Endothelial cell (in vitro differentiated cells): Measurements from ENCODE around the gene PER2. TPM values are rescaled to one million over a fixed set of nuclear protein-coding genes. Genes with fewer than 3 reads are reported as not detected.
"Not testable (repeated sequence)": the region's sequence is repeated elsewhere in the genome, so short reads cannot be mapped to it uniquely, and the experiment has no call there.

Source experiments
- DNase-seq: peaks from one replicate; pipeline ENCODE4 v3.0.0; 2021; ENCODE audit warnings: low spot score
- H3K27ac Mint-ChIP-seq: one replicate; pipeline ENCODE4 v1.8.0; 2021; ENCODE audit warnings: mixed read lengths, inconsistent platforms; ENCODE audit not compliant: unreplicated experiment
- H3K27me3 Mint-ChIP-seq: one replicate; pipeline ENCODE4 v1.8.0; 2021; ENCODE audit warnings: mild to moderate bottlenecking, moderate library complexity, mixed read lengths, inconsistent platforms; ENCODE audit not compliant: unreplicated experiment
- H3K36me3 Mint-ChIP-seq: one replicate; pipeline ENCODE4 v1.8.0; 2021; ENCODE audit warnings: mild to moderate bottlenecking, low read depth, mixed read lengths, inconsistent platforms; ENCODE audit not compliant: unreplicated experiment
- H3K4me1 Mint-ChIP-seq: one replicate; pipeline ENCODE4 v1.8.0; 2021; ENCODE audit warnings: mild to moderate bottlenecking, mixed read lengths, inconsistent platforms; ENCODE audit not compliant: unreplicated experiment
- H3K4me3 Mint-ChIP-seq: one replicate; pipeline ENCODE4 v1.8.0; 2021; ENCODE audit warnings: mild to moderate bottlenecking, mixed read lengths, inconsistent platforms; ENCODE audit not compliant: unreplicated experiment
- H3K9me3 Mint-ChIP-seq: one replicate; pipeline ENCODE4 v1.8.0; 2021; ENCODE audit warnings: mixed read lengths, inconsistent platforms; ENCODE audit not compliant: unreplicated experiment
- total RNA-seq: library from RNA; stranded (reverse); fragmentation: NEBNext Ultra II Directional; extraction: Animal tissue kit (Norgen Biotek cat#: 25700); gene quantifications from one replicate; pipeline ENCODE4 v1.2.1, GENCODE V29; 2021; ENCODE audit not compliant: unreplicated experiment
- TF ChIP-seq, protein P1 (sequence below): fragments of 200-600 bp; sonication (generic); IDR thresholded peaks from one replicate; pipeline ENCODE4 v1.5.0; 2021; ENCODE audit warnings: antibody characterized with exemption; ENCODE audit not compliant: unreplicated experiment

PER2 gene
- total RNA-seq, 1 donor from 2014 or later, result 5.5 TPM

DNA sequence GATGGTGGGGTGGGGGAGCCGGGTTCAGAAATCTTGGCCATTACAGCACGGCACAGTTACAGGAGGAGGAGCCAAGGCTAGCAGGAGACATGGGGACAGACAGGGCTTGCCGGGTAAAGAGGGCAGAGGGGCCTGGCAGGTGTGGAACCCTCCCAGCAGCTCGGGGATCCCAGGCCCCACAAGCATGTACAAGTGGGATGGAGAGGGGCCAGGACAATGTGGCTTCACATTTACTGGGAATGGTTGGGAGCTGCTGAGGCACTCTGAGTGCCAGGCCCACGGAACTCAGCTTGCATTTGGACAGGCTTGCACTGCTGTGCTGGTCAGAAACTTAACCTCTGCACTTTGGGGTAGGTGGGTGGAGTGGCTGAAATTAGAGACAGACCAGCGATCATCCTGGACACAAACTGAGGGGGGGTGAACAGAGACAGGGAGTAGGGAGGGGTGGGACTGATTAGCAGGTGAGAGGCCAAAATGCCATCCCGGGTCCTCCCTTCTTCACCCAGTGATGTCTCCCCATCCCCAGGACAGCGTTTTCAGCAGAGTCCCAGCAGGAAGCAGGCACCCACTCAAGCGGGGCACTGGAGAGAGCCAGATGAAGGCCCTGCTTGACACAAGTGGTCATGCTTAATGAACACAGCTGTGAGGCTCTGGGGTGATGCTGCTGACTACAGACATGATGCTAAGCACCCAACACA, 9.6 kb downstream of the PER2 start:
- TF ChIP-seq, protein P1, sequence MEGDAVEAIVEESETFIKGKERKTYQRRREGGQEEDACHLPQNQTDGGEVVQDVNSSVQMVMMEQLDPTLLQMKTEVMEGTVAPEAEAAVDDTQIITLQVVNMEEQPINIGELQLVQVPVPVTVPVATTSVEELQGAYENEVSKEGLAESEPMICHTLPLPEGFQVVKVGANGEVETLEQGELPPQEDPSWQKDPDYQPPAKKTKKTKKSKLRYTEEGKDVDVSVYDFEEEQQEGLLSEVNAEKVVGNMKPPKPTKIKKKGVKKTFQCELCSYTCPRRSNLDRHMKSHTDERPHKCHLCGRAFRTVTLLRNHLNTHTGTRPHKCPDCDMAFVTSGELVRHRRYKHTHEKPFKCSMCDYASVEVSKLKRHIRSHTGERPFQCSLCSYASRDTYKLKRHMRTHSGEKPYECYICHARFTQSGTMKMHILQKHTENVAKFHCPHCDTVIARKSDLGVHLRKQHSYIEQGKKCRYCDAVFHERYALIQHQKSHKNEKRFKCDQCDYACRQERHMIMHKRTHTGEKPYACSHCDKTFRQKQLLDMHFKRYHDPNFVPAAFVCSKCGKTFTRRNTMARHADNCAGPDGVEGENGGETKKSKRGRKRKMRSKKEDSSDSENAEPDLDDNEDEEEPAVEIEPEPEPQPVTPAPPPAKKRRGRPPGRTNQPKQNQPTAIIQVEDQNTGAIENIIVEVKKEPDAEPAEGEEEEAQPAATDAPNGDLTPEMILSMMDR, result no peak
- Mint-ChIP-seq H3K9me3 (no peaks in the 10 kb centered on the region), H3K4me1 (peaks cover 8% of the 10 kb centered on the region), H3K27ac (no peak overlapping the region), H3K27me3 (no peaks in the 10 kb centered on the region), H3K36me3 (no peaks in the 10 kb centered on the region), H3K4me3 (no peak overlapping the region)
- no peak for DNase-seq

DNA sequence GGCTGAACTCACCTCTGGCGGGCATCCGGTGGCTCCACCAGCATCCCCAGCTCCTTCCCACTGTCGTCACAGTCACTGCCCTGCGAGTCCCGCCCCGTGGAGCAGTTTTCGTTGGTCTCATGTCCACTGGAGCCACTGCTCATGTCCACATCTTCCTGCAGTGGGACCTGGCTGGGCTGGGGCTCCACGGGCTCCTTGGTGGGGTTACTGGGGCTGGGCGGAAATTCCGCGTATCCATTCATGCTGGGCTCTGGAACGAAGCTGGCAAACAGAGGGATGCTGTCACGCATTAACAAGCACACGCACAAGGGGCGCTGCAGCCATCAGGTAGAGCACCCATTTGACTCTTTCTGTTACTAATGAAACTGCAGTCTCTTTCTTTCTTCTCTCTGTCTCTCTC, 10.7 kb downstream of the PER2 start:
- H3K9me3 Mint-ChIP-seq, result no peaks in the 10 kb centered on the region
- DNase-seq, result no peak
- H3K4me1 Mint-ChIP-seq, result peaks cover 5% of the 10 kb centered on the region
- no peaks in the 10 kb centered on the region for H3K27me3 Mint-ChIP-seq
- H3K36me3 Mint-ChIP-seq, result peaks cover 4% of the 10 kb centered on the region
- TF ChIP-seq, protein P1, result no peak
- no peak overlapping the region for H3K27ac Mint-ChIP-seq
- H3K4me3 Mint-ChIP-seq, result no peak overlapping the region

DNA sequence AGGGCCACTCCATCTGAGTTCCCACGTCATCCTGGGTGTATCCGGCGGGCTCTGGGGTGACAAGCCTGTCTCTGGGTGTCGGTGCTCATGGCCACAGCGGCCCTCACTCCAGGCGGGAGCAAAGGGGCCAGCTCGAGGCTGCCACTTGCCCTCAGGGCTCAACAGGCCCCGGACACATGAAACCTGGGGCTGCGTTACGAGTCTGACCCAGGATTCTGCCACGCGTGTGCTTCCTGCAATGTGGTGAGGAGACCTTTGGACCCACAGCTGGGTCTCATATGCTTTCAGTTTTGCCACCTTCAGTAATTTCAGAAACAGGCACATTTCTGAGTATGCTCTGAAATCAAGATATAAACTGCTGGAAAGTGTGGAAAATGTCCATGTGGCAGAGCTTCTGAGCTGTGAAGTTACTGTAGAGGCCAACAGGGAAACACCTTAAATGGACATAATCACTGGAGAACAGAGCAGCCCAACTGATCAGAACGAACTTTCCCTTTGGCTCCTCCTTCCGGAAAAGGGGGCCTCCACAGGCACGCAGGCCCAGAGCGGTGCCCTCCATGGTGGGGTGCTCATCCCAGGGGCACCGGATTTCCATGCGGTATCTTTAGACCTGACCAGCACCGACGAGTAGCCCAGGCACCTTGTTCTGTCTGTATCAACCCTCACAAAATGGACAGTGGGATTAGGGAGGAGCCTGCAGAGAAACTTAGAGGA, 14.1 kb downstream of the PER2 start:
- Mint-ChIP-seq H3K27me3 (peaks cover 2% of the 10 kb centered on the region), H3K27ac (no peak overlapping the region), H3K4me1 (no peaks in the 10 kb centered on the region), H3K4me3 (no peak overlapping the region), H3K36me3 (peaks cover 15% of the 10 kb centered on the region), H3K9me3 (no peaks in the 10 kb centered on the region)
- no peak for DNase-seq
- TF ChIP-seq, protein P1, result no peak

DNA sequence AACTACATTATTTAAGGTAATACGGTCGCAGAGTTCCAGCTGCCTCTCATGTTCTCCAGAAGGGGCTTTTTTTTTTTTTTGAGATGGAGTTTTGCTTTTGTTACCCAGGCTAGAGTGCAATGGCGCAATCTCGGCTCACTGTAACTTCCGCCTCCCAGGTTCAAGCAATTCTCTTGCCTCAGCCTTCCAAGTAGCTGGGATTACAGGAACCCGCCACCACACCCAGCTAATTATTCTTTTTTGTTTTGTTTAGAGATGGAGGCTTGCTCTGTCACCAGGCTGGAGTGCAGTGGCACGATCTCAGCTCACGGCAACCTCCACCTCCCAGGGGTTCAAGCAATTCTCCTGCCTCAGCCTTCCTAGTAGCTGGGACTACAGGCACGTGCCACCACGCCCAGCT, 15.0 kb downstream of the PER2 start:
- not testable (repeated sequence) for H3K9me3 Mint-ChIP-seq, H3K27me3 Mint-ChIP-seq, H3K4me3 Mint-ChIP-seq, DNase-seq, H3K4me1 Mint-ChIP-seq, H3K27ac Mint-ChIP-seq
- H3K36me3 Mint-ChIP-seq, result peaks cover 18% of the 10 kb centered on the region

DNA sequence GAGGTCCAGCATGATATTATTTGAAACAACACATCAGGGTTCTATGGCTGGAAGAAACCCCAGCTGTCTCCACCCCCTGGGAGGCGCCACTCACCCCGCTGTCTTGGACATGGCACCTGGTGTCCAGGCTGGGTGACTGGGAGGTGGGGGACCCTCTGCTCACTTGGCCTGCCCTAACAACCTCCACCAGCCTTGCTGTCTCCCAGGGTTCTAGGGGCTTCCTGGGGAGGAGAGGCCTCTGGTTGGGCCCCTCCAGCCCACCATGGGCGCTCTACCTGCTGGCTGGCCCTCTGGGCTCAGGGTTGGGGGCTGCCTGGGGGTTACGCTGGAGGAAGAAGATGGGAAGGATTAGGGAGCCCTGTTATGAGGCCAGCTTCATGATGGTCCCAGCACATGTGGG, 16.3 kb downstream of the PER2 start:
- H3K27ac Mint-ChIP-seq, result no peak overlapping the region

DNA sequence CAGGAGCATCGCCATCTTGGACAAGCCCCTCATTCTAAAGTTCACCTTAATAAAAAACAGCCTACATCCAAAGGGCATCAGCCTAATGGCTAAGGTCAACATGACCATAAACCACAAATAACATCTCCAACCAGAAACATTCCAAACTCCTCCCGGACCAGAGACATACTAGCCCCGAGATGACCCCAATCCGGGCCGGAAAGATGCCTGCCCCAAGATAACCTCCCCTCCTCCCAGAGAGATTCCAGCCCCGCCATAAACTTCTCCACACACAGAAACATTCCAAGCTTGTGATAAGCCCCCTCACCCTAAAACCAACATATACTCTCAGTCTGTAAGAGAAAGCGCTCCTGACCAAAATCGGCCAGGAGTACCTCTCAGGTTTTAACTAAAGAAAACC, 16.7 kb downstream of the PER2 start:
- peaks cover 25% of the 10 kb centered on the region for H3K36me3 Mint-ChIP-seq
- not testable (repeated sequence) for H3K27ac Mint-ChIP-seq, DNase-seq, H3K27me3 Mint-ChIP-seq, H3K4me1 Mint-ChIP-seq, H3K9me3 Mint-ChIP-seq, H3K4me3 Mint-ChIP-seq

More for the DNA sequence above, 16.3 kb downstream of the PER2 start:
- Mint-ChIP-seq H3K4me1 (no peaks in the 10 kb centered on the region), H3K9me3 (no peaks in the 10 kb centered on the region), H3K27me3 (peaks cover 4% of the 10 kb centered on the region), H3K4me3 (no peak overlapping the region), H3K36me3 (peaks cover 23% of the 10 kb centered on the region)
- TF ChIP-seq, protein P1, result no peak
- DNase-seq, result no peak
